K562 (cell line): Measurements from ENCODE around the gene ZCCHC14. TPM values are rescaled to one million over a fixed set of nuclear protein-coding genes. Genes with fewer than 3 reads are reported as not detected.

ENCODE experiments used
- CBFA2T3 ChIP-seq: fragments of 450-650 bp; IDR thresholded peaks from 2 replicates; pipeline ENCODE4 v1.6.1; 2017
- HNRNPL ChIP-seq: fragments of 200-400 bp; formaldehyde crosslinking; IDR thresholded peaks from 2 replicates; pipeline ENCODE4 v1.6.1; 2017; ENCODE audit warnings: low read depth, mild to moderate bottlenecking, low read length
- MAFK ChIP-seq: IDR thresholded peaks from 2 replicates; pipeline ENCODE4 v1.6.1; 2011; ENCODE audit warnings: low read length, improper control_type of control experiment
- MTF1 ChIP-seq: fragments of 250-450 bp; sonication (Bioruptor Pico); IDR thresholded peaks from 2 replicates; pipeline ENCODE4 v1.9.0; 2021; ENCODE audit warnings: moderate library complexity, mild to moderate bottlenecking, inconsistent platforms, borderline replicate concordance
- NEUROD1 ChIP-seq: fragments of 150-350 bp; IDR thresholded peaks from 2 replicates; pipeline ENCODE4 v1.6.1; 2014; ENCODE audit warnings: borderline replicate concordance, low read length, low read depth; ENCODE audit not compliant: partially characterized antibody
- PURB ChIP-seq: sonication (generic); formaldehyde crosslinking; IDR thresholded peaks from 2 replicates; pipeline ENCODE4 v1.9.0; 2021; ENCODE audit warnings: low read depth, mild to moderate bottlenecking, missing genetic modification reagents
- RCOR1 ChIP-seq, 2 experiments: IDR thresholded peaks; 2 replicates each; pipeline ENCODE4 v1.6.1; 2012; ENCODE audit warnings: low read depth in 2 of 2, low read length in 2 of 2, borderline replicate concordance in 1 of 2, improper control_type of control experiment in 1 of 2
- TEAD2 ChIP-seq: fragments of 450-650 bp; IDR thresholded peaks from 2 replicates; pipeline ENCODE4 v1.6.1; 2016; ENCODE audit warnings: missing genetic modification characterization, control low read depth, missing compliant biosample characterization
- XRCC3 ChIP-seq: fragments of 450-650 bp; IDR thresholded peaks from 2 replicates; pipeline ENCODE4 v1.6.1; 2017; ENCODE audit warnings: mild to moderate bottlenecking, moderate library complexity
- YBX1 ChIP-seq: fragments of 450-650 bp; IDR thresholded peaks from 2 replicates; pipeline ENCODE4 v1.7.1; 2016; ENCODE audit warnings: mild to moderate bottlenecking
- polyA plus RNA-seq, 8 experiments: library from polyadenylated mRNA; depleted of rRNA in 4 of 8; stranded (reverse) in 5 of 8; unstranded in 3 of 8; fragments of >200 nt; fragmentation: Nextera tagmentation in 2 of 8; fragmentation: Illumina TruSeq in 1 of 8; extraction: Ambion mirVana in 2 of 8; extraction: Trizol in 1 of 8; gene quantifications; 2 replicates each; pipeline versions ENCODE4 v1.2.1 to v1.2.3, GENCODE V29; 2011 to 2014; ENCODE audit warnings: inconsistent platforms in 1 of 8, missing spikeins in 1 of 8
- total RNA-seq, 7 experiments: library from RNA; depleted of rRNA in 6 of 7; stranded (reverse); fragments of >200 nt in 6 of 7; fragmentation: Illumina TruSeq in 2 of 7; extraction: Trizol in 2 of 7; gene quantifications; 2 replicates each; pipeline versions ENCODE4 v1.2.1 to v1.2.3, GENCODE V29; 2011 to 2021; ENCODE audit warnings: low replicate concordance in 1 of 7
- TF ChIP-seq, protein P1 (sequence below): fragments of 450-650 bp; IDR thresholded peaks from 2 replicates; pipeline ENCODE4 v1.6.1; 2014; ENCODE audit warnings: low read depth, mild to moderate bottlenecking, moderate library complexity, borderline replicate concordance
- TF ChIP-seq, protein P2 (sequence below): IDR thresholded peaks from 2 replicates; pipeline ENCODE4 v1.6.1; 2011; ENCODE audit not compliant: insufficient read length; ENCODE audit errors: extremely low read depth
- TF ChIP-seq, protein P3 (sequence below): sonication (generic); formaldehyde crosslinking; IDR thresholded peaks from 2 replicates; pipeline ENCODE4 v1.8.1; 2023; ENCODE audit warnings: mild to moderate bottlenecking, missing genetic modification reagents, moderate library complexity

Gene ZCCHC14
- total and polyA plus RNA-seq, 9 of the 15 experiments (the other 6 are each of a cell fraction or from before 2014, with no cell fraction given), result 1.5 to 12.4 (median 2.9) TPM

DNA sequence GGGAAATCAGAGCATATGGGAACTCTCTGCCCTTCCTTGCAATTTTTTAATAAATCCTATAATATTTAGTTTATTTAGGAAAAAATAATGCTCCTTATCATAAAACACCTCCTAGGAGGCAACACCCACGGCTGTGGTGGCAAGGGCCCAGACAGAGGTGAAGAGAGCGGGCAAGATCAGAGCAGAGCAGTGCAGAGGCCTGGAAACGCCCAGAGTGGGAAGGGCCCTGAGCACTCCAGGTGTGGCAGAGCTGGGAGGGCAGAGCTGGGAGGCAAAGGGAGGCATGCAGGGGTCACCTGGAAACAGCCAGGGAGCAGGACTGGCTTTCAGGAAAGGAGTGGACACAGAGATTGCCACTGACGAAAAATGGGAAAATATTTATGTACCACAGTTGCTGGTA is 126.5 kb downstream of the ZCCHC14 start (continued):
- TF ChIP-seq, protein P1, sequence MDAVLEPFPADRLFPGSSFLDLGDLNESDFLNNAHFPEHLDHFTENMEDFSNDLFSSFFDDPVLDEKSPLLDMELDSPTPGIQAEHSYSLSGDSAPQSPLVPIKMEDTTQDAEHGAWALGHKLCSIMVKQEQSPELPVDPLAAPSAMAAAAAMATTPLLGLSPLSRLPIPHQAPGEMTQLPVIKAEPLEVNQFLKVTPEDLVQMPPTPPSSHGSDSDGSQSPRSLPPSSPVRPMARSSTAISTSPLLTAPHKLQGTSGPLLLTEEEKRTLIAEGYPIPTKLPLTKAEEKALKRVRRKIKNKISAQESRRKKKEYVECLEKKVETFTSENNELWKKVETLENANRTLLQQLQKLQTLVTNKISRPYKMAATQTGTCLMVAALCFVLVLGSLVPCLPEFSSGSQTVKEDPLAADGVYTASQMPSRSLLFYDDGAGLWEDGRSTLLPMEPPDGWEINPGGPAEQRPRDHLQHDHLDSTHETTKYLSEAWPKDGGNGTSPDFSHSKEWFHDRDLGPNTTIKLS, result no peak
- TF ChIP-seq MTF1 (CRISPR knock-in tag) (no peak), MAFK (no peak), YBX1 (no peak), NEUROD1 (no peak), RCOR1 (IDR thresholded peaks at IDR 0.05; ENCODE audit: borderline replicate concordance in 1 of 2, low read depth in 2 of 2, low read length in 2 of 2) (no peak), HNRNPL (no peak), XRCC3 (no peak), TEAD2 (no peak), PURB (no peak), CBFA2T3 (no peak)
- TF ChIP-seq, protein P2, sequence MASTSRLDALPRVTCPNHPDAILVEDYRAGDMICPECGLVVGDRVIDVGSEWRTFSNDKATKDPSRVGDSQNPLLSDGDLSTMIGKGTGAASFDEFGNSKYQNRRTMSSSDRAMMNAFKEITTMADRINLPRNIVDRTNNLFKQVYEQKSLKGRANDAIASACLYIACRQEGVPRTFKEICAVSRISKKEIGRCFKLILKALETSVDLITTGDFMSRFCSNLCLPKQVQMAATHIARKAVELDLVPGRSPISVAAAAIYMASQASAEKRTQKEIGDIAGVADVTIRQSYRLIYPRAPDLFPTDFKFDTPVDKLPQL, result no peak
- TF ChIP-seq, protein P3, sequence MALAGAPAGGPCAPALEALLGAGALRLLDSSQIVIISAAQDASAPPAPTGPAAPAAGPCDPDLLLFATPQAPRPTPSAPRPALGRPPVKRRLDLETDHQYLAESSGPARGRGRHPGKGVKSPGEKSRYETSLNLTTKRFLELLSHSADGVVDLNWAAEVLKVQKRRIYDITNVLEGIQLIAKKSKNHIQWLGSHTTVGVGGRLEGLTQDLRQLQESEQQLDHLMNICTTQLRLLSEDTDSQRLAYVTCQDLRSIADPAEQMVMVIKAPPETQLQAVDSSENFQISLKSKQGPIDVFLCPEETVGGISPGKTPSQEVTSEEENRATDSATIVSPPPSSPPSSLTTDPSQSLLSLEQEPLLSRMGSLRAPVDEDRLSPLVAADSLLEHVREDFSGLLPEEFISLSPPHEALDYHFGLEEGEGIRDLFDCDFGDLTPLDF (CRISPR knock-in tag), result no peak
